ENCODE data around the gene CHFR.
"Not testable (repeated sequence)": the region's sequence is repeated elsewhere in the genome, so short reads cannot be mapped to it uniquely, and the experiment has no call there.

DNA sequence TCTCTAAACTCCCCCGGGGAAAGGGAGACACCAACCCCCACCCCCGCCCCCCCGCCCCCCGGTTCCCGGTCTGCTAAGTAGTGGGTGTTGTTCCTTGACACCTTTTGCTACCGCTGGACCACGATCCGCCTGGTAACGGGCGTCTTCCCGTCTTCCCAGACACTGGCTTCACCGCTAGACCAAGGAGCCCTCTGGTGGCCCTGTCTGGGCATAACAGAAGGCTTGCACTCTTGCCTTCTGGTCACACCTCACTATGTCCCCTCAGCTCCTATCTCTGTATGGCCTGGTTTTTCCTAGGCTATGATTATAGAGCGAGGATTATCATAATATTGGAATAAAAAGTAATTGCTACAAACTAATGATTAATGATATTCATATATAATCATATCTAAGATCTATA is 78.0 kb downstream of the CHFR start:
- not testable (repeated sequence) for TF ChIP-seq TAF1 (IDR thresholded peaks at IDR 0.05; ENCODE audit: low read depth); RAD21 (conservative IDR thresholded peaks at IDR 0.05)
- TF ChIP-seq, protein P1, sequence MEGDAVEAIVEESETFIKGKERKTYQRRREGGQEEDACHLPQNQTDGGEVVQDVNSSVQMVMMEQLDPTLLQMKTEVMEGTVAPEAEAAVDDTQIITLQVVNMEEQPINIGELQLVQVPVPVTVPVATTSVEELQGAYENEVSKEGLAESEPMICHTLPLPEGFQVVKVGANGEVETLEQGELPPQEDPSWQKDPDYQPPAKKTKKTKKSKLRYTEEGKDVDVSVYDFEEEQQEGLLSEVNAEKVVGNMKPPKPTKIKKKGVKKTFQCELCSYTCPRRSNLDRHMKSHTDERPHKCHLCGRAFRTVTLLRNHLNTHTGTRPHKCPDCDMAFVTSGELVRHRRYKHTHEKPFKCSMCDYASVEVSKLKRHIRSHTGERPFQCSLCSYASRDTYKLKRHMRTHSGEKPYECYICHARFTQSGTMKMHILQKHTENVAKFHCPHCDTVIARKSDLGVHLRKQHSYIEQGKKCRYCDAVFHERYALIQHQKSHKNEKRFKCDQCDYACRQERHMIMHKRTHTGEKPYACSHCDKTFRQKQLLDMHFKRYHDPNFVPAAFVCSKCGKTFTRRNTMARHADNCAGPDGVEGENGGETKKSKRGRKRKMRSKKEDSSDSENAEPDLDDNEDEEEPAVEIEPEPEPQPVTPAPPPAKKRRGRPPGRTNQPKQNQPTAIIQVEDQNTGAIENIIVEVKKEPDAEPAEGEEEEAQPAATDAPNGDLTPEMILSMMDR (IDR thresholded peaks at IDR 0.05; ENCODE audit: poor library complexity, severe bottlenecking) = not testable (repeated sequence)
- TF ChIP-seq, protein P2, sequence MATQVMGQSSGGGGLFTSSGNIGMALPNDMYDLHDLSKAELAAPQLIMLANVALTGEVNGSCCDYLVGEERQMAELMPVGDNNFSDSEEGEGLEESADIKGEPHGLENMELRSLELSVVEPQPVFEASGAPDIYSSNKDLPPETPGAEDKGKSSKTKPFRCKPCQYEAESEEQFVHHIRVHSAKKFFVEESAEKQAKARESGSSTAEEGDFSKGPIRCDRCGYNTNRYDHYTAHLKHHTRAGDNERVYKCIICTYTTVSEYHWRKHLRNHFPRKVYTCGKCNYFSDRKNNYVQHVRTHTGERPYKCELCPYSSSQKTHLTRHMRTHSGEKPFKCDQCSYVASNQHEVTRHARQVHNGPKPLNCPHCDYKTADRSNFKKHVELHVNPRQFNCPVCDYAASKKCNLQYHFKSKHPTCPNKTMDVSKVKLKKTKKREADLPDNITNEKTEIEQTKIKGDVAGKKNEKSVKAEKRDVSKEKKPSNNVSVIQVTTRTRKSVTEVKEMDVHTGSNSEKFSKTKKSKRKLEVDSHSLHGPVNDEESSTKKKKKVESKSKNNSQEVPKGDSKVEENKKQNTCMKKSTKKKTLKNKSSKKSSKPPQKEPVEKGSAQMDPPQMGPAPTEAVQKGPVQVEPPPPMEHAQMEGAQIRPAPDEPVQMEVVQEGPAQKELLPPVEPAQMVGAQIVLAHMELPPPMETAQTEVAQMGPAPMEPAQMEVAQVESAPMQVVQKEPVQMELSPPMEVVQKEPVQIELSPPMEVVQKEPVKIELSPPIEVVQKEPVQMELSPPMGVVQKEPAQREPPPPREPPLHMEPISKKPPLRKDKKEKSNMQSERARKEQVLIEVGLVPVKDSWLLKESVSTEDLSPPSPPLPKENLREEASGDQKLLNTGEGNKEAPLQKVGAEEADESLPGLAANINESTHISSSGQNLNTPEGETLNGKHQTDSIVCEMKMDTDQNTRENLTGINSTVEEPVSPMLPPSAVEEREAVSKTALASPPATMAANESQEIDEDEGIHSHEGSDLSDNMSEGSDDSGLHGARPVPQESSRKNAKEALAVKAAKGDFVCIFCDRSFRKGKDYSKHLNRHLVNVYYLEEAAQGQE (IDR thresholded peaks at IDR 0.05; ENCODE audit: borderline replicate concordance) = not testable (repeated sequence)

Data from neural cell (in vitro differentiated cells).